GM12891 (cell line): Measurements from ENCODE around the gene ARAF.
A peak's percentile ranks its signal among the peaks of the same experiment; 100 is the strongest.

Experiments
- DNase-seq: peaks from one replicate; pipeline ENCODE4 v3.0.0; 2011; ENCODE audit warnings: low spot score; ENCODE audit not compliant: insufficient read length
- FAIRE-seq: peaks from 2 replicates; lab custom pipeline; 2011; peaks lifted over from hg19 to GRCh38; lab: Jason Lieb, UNC
- PAX5 ChIP-seq: IDR thresholded peaks from 2 replicates; pipeline ENCODE4 v1.6.1; 2011; ENCODE audit warnings: low read length, moderate library complexity, mild to moderate bottlenecking; ENCODE audit not compliant: insufficient read depth, severe bottlenecking
- POLR2A ChIP-seq: IDR thresholded peaks from 2 replicates; pipeline ENCODE4 v1.6.1; 2011; ENCODE audit warnings: low read depth, low read length, control low read depth
- POLR2AphosphoS5 ChIP-seq: IDR thresholded peaks from 2 replicates; pipeline ENCODE4 v1.6.1; 2011; ENCODE audit warnings: low read depth, low read length, control low read depth
- POU2F2 ChIP-seq: IDR thresholded peaks from 2 replicates; pipeline ENCODE4 v1.6.1; 2011; ENCODE audit warnings: low read depth, mild to moderate bottlenecking, control low read depth, low read length, moderate library complexity
- SPI1 ChIP-seq: IDR thresholded peaks from 2 replicates; pipeline ENCODE4 v1.6.1; 2011; ENCODE audit warnings: low read depth, low read length, control low read depth
- TAF1 ChIP-seq: IDR thresholded peaks from 2 replicates; pipeline ENCODE4 v1.6.1; 2011; ENCODE audit warnings: low read depth, low read length, control low read depth

Gene ARAF

GRCh38 chrX:47607091-47607490, 46.1 kb downstream of the ARAF start:
- DNase-seq (no peak), FAIRE-seq (no peak)
- no peak for TF ChIP-seq POLR2A
- TF ChIP-seq POU2F2 = no peak

- no peak for DNase-seq
- FAIRE-seq = no peak
- TF ChIP-seq POU2F2 (no peak), TAF1 (no peak), POLR2AphosphoS5 (no peak), POLR2A (no peak)
Measured at GRCh38 chrX:47608130-47608810, 47.3 kb downstream of the ARAF start.

GRCh38 chrX:47610511-47610910, 49.5 kb downstream of the ARAF start:
- TF ChIP-seq POU2F2 (no peak), TAF1 (no peak), POLR2A (no peak), PAX5 (no peak), SPI1 (no peak), POLR2AphosphoS5 (no peak)
- no peak for DNase-seq
- FAIRE-seq = no peak

GRCh38 chrX:47611489-47611888, 50.5 kb downstream of the ARAF start:
- FAIRE-seq (no peak), DNase-seq (no peak)

GRCh38 chrX:47611926-47612325, 50.9 kb downstream of the ARAF start:
- no peak for DNase-seq
- FAIRE-seq = no peak
- TF ChIP-seq POLR2A (no peak), PAX5 (no peak), POLR2AphosphoS5 (no peak), TAF1 (no peak), SPI1 (no peak), POU2F2 (no peak)

More at GRCh38 chrX:47611489-47611888, 50.5 kb downstream of the ARAF start:
- TF ChIP-seq TAF1 (no peak), POU2F2 (no peak), SPI1 (no peak), PAX5 (no peak), POLR2AphosphoS5 (no peak), POLR2A (no peak)

GRCh38 chrX:47612418-47612817, 51.4 kb downstream of the ARAF start:
- TF ChIP-seq POLR2A (no peak), SPI1 (no peak), POU2F2 (no peak), TAF1 (no peak), PAX5 (no peak), POLR2AphosphoS5 (no peak)
- FAIRE-seq = no peak
- DNase-seq = no peak

GRCh38 chrX:47613082-47613481, 52.1 kb downstream of the ARAF start:
- no peak for TF ChIP-seq PAX5
- TF ChIP-seq TAF1 = no peak
- TF ChIP-seq POLR2AphosphoS5 = no peak
- TF ChIP-seq POU2F2 = no peak
- TF ChIP-seq POLR2A = no peak
- TF ChIP-seq SPI1 = no peak
- DNase-seq (no peak), FAIRE-seq (no peak)

GRCh38 chrX:47614618-47615017, 53.6 kb downstream of the ARAF start:
- TF ChIP-seq PAX5 (no peak), SPI1 (no peak), POLR2A (no peak), POU2F2 (no peak), POLR2AphosphoS5 (no peak), TAF1 (no peak)
- no peak for FAIRE-seq
- no peak for DNase-seq

- FAIRE-seq = no peak
- DNase-seq = no peak
- no peak for TF ChIP-seq TAF1
- TF ChIP-seq POLR2A = no peak
- TF ChIP-seq POU2F2 = no peak
- no peak for TF ChIP-seq POLR2AphosphoS5
- TF ChIP-seq SPI1 = no peak
- TF ChIP-seq PAX5 = no peak
Measured at GRCh38 chrX:47618923-47619485, 58.0 kb downstream of the ARAF start.

GRCh38 chrX:47619486-47620302, 58.7 kb downstream of the ARAF start, which contains the start of gene SYN1:
SYN1 (minus strand) TSS chrX:47619857; CDS start chrX:47619728, 129 bp downstream.
- TF ChIP-seq POLR2A = no peak
- TF ChIP-seq POLR2AphosphoS5 = no peak
- no peak for TF ChIP-seq PAX5
- TF ChIP-seq SPI1 = no peak
- no peak for TF ChIP-seq TAF1
- TF ChIP-seq POU2F2 = no peak
- FAIRE-seq (peak; percentile 96), DNase-seq (peak; percentile 84)
